ENCODE data around the gene MECP2. TPM values are rescaled to one million over a fixed set of nuclear protein-coding genes. Genes with fewer than 3 reads are reported as not detected.
A peak's percentile ranks its signal among the peaks of the same experiment; 100 is the strongest.

Gene MECP2
- total RNA-seq, 1 experiment from 2014 or later: 52.8 TPM

- Histone ChIP-seq H3K4me3 (ENCODE audit: low read depth, low read length, poor library complexity, severe bottlenecking) (no peak overlapping the region), H3K9me3 (ENCODE audit: low read depth, low read length, poor library complexity, severe bottlenecking) (no peaks in the 10 kb centered on the region), H3K27ac (ENCODE audit: low read depth, low read length, poor library complexity, severe bottlenecking) (no peak overlapping the region), H3K4me1 (ENCODE audit: insufficient read depth, low read length, poor library complexity, severe bottlenecking) (no peaks in the 10 kb centered on the region), H3K36me3 (ENCODE audit: insufficient read depth, low read length, poor library complexity, severe bottlenecking) (no peaks in the 10 kb centered on the region), H3K27me3 (replicated peaks; ENCODE audit: insufficient read depth, low read depth, low read length, poor library complexity) (no peaks in the 10 kb centered on the region)
- TF ChIP-seq CTCF (conservative IDR thresholded peaks at IDR 0.05; ENCODE audit: low read depth, low read length) (no peak), EZH2 (IDR thresholded peaks at IDR 0.05; ENCODE audit: borderline replicate concordance, low read depth, low read length, poor library complexity, severe bottlenecking) (no peak)
- intact Hi-C loops (cut with micrococcal nuclease; ENCODE audit: unreplicated experiment): no loop called here
- ChIA-PET CTCF (no interaction called here), POLR2A (ENCODE audit: low non-redundant PET) (no interaction called here)
- no TSS peak for BruUV-seq (replicated peaks)
- DNase-seq (ENCODE audit: low spot score): no peak
Observed at GRCh38 chrX:154006947-154007346, 90.6 kb downstream of the MECP2 start.

GRCh38 chrX:154004315-154004714, 93.2 kb downstream of the MECP2 start:
- Histone ChIP-seq H3K36me3 (ENCODE audit: insufficient read depth, low read length, poor library complexity, severe bottlenecking) (no peaks in the 10 kb centered on the region), H3K27me3 (replicated peaks; ENCODE audit: insufficient read depth, low read depth, low read length, poor library complexity) (no peaks in the 10 kb centered on the region), H3K27ac (ENCODE audit: low read depth, low read length, poor library complexity, severe bottlenecking) (no peak overlapping the region), H3K9me3 (ENCODE audit: low read depth, low read length, poor library complexity, severe bottlenecking) (no peaks in the 10 kb centered on the region), H3K4me1 (ENCODE audit: insufficient read depth, low read length, poor library complexity, severe bottlenecking) (no peaks in the 10 kb centered on the region), H3K4me3 (ENCODE audit: low read depth, low read length, poor library complexity, severe bottlenecking) (no peak overlapping the region)
- POLR2A ChIA-PET (ENCODE audit: low non-redundant PET): no interaction called here
- CTCF ChIA-PET: no interaction called here
- TF ChIP-seq EZH2 (IDR thresholded peaks at IDR 0.05; ENCODE audit: borderline replicate concordance, low read depth, low read length, poor library complexity, severe bottlenecking): no peak
- TF ChIP-seq CTCF (conservative IDR thresholded peaks at IDR 0.05; ENCODE audit: low read depth, low read length): no peak
- no peak for DNase-seq (ENCODE audit: low spot score)
- intact Hi-C loops (cut with micrococcal nuclease; ENCODE audit: unreplicated experiment): no loop called here
- BruUV-seq (replicated peaks): no TSS peak

GRCh38 chrX:154002215-154002719, 95.2 kb downstream of the MECP2 start:
- Histone ChIP-seq H3K27ac (ENCODE audit: low read depth, low read length, poor library complexity, severe bottlenecking) (peak overlapping the region; percentile 65), H3K4me3 (ENCODE audit: low read depth, low read length, poor library complexity, severe bottlenecking) (no peak overlapping the region), H3K9me3 (ENCODE audit: low read depth, low read length, poor library complexity, severe bottlenecking) (no peaks in the 10 kb centered on the region), H3K36me3 (ENCODE audit: insufficient read depth, low read length, poor library complexity, severe bottlenecking) (no peaks in the 10 kb centered on the region), H3K27me3 (replicated peaks; ENCODE audit: insufficient read depth, low read depth, low read length, poor library complexity) (no peaks in the 10 kb centered on the region), H3K4me1 (ENCODE audit: insufficient read depth, low read length, poor library complexity, severe bottlenecking) (no peaks in the 10 kb centered on the region)
- TF ChIP-seq EZH2 (IDR thresholded peaks at IDR 0.05; ENCODE audit: borderline replicate concordance, low read depth, low read length, poor library complexity, severe bottlenecking): no peak
- no peak for TF ChIP-seq CTCF (conservative IDR thresholded peaks at IDR 0.05; ENCODE audit: low read depth, low read length)
- intact Hi-C loops (cut with micrococcal nuclease; ENCODE audit: unreplicated experiment): no loop called here
- POLR2A ChIA-PET (ENCODE audit: low non-redundant PET): interaction anchor here (0.6 kb wide), 1 partner anchor 91 kb away, joined by 8 read pairs; no protein-coding TSS in a partner anchor
- DNase-seq (ENCODE audit: low spot score): peak; percentile 46
- CTCF ChIA-PET: no interaction called here
- BruUV-seq (replicated peaks): no TSS peak
